PFSK-1 (cell line): Measurements from ENCODE around the gene MTX1.

Experiments used
- POLR2AphosphoS5 ChIP-seq: IDR thresholded peaks from 2 replicates; pipeline ENCODE4 v1.6.1; 2012; ENCODE audit warnings: low read depth, mild to moderate bottlenecking, control low read depth, low read length, moderate library complexity
- REST ChIP-seq, 2 experiments: IDR thresholded peaks; 2 replicates each; pipeline versions ENCODE4 v1.6.1 to v1.8.0; 2011 to 2012; ENCODE audit warnings: low read depth in 2 of 2, low read length in 2 of 2, control low read depth in 1 of 2, inconsistent platforms in 1 of 2, mild to moderate bottlenecking in 1 of 2, moderate library complexity in 1 of 2; ENCODE audit not compliant: insufficient read depth in 1 of 2
- SIN3A ChIP-seq: IDR thresholded peaks from 2 replicates; pipeline ENCODE4 v1.6.1; 2012; ENCODE audit warnings: mild to moderate bottlenecking, low read length, moderate library complexity, borderline replicate concordance; ENCODE audit not compliant: insufficient read depth
- TAF1 ChIP-seq: IDR thresholded peaks from 2 replicates; pipeline ENCODE4 v1.6.1; 2012; ENCODE audit warnings: low read length, control low read depth, borderline replicate concordance; ENCODE audit not compliant: insufficient read depth

GRCh38 chr1:155250633-155251449 is 42.3 kb downstream of the MTX1 start:
- TF ChIP-seq TAF1 (no peak), REST (IDR thresholded peaks at IDR 0.05; ENCODE audit: insufficient read depth in 1 of 2, low read depth in 2 of 2, low read length in 2 of 2) (no peak), POLR2AphosphoS5 (no peak), SIN3A (no peak)
